MCF 10A (cell line): ENCODE results near the gene SARM1. TPM values are rescaled to one million over a fixed set of nuclear protein-coding genes. Genes with fewer than 3 reads are reported as not detected.

ENCODE experiments used
- BruUV-seq: library from RNA; stranded (reverse); fragments of 400-500 nt; replicated peaks from 2 replicates; lab custom pipeline; 2021; lab: Mats Ljungman, UMichigan
- CTCF ChIA-PET: fragments of 300-600 bp; sonication (Branson Sonifier 250); formaldehyde crosslinking; extraction: SDS; loops from one replicate; lab custom pipeline; 2021; ENCODE audit warnings: antibody characterized with exemption, inconsistent platforms; lab: Yijun Ruan, JAX
- POLR2A ChIA-PET: fragments of 300-600, 350-650 bp; sonication (Branson Sonifier 250); formaldehyde crosslinking; extraction: SDS; loops from one replicate; lab custom pipeline; 2020; ENCODE audit warnings: antibody characterized with exemption, inconsistent platforms; lab: Yijun Ruan, JAX
- DNase-seq: peaks from one replicate; pipeline ENCODE4 v3.0.0-alpha.2; 2018; ENCODE audit not compliant: unreplicated experiment
- H3K27ac Mint-ChIP-seq: one replicate; pipeline ENCODE4 v1.8.0; 2022; ENCODE audit warnings: mild to moderate bottlenecking, low read depth, mixed read lengths; ENCODE audit not compliant: unreplicated experiment
- H3K27me3 Mint-ChIP-seq: one replicate; pipeline ENCODE4 v1.8.0; 2022; ENCODE audit warnings: mixed read lengths; ENCODE audit not compliant: insufficient read depth, unreplicated experiment
- H3K36me3 Mint-ChIP-seq: one replicate; pipeline ENCODE4 v1.8.0; 2022; ENCODE audit warnings: mild to moderate bottlenecking, moderate library complexity, mixed read lengths; ENCODE audit not compliant: insufficient read depth, unreplicated experiment
- H3K4me1 Mint-ChIP-seq: one replicate; pipeline ENCODE4 v1.8.0; 2022; ENCODE audit warnings: mixed read lengths; ENCODE audit not compliant: insufficient read depth, unreplicated experiment
- H3K4me3 Mint-ChIP-seq: one replicate; pipeline ENCODE4 v1.8.0; 2022; ENCODE audit warnings: mild to moderate bottlenecking, moderate library complexity, mixed read lengths; ENCODE audit not compliant: unreplicated experiment
- H3K9me3 Mint-ChIP-seq: one replicate; pipeline ENCODE4 v1.8.0; 2022; ENCODE audit warnings: mixed read lengths; ENCODE audit not compliant: unreplicated experiment
- intact Hi-C: fragments of 100-400 bp; cut with micrococcal nuclease; formaldehyde crosslinking; loops from 2 replicates; pipeline ENCODE4 v1.14.1; 2022
- total RNA-seq: library from RNA; stranded (reverse); gene quantifications from 2 replicates; pipeline ENCODE4 v1.2.3, GENCODE V29; 2022
- TF ChIP-seq, protein P1 (sequence below): fragments of 200-600 bp; IDR thresholded peaks from one replicate; pipeline ENCODE4 v1.8.0; 2022; ENCODE audit warnings: antibody characterized with exemption, mild to moderate bottlenecking; ENCODE audit not compliant: unreplicated experiment

SARM1 gene
- total RNA-seq, 1 experiment from 2014 or later, result 0.63 TPM

DNA sequence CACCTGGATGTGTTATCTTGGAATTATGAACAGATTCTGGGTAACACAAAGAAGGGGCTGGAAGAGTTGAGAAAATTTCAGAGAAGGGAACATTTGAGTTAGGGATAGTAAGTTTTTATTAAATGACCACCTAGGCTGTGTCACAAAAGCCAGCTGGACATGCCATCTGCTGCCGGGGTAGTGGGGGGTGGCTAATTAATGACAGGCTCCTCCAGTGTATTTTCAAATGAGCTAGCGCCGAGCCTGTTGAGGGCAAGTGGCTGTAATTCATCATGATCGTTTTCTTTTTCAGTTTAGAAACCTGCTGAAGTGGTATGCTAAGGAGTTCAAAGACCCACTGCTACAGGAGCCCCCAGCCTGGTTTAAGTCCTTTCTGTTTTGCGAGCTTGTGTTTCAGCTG, 46.3 kb upstream of the SARM1 start:
- Mint-ChIP-seq H3K4me1 (peaks cover 23% of the 10 kb centered on the region), H3K4me3 (no peak overlapping the region), H3K36me3 (peaks cover 40% of the 10 kb centered on the region), H3K27ac (no peak overlapping the region), H3K9me3 (no peaks in the 10 kb centered on the region), H3K27me3 (no peaks in the 10 kb centered on the region)
- intact Hi-C loops, result loop anchor here (5.0 kb wide), 1 partner anchor 318 kb away; no protein-coding TSS in a partner anchor
- BruUV-seq, result no TSS peak
- DNase-seq, result no peak
- ChIA-PET POLR2A (interaction anchor here (1.1 to 2.1 kb wide), 2 partner anchors 10 to 86 kb away, joined by 3 to 14 read pairs; partner anchors contain the start of genes IFT20 and TNFAIP1), CTCF (interaction anchor here (0.7 to 1.5 kb wide), 7 partner anchors 11 to 97 kb away, joined by 3 to 6 read pairs (median 3); partner anchors contain the start of gene TNFAIP1)
- TF ChIP-seq, protein P1, sequence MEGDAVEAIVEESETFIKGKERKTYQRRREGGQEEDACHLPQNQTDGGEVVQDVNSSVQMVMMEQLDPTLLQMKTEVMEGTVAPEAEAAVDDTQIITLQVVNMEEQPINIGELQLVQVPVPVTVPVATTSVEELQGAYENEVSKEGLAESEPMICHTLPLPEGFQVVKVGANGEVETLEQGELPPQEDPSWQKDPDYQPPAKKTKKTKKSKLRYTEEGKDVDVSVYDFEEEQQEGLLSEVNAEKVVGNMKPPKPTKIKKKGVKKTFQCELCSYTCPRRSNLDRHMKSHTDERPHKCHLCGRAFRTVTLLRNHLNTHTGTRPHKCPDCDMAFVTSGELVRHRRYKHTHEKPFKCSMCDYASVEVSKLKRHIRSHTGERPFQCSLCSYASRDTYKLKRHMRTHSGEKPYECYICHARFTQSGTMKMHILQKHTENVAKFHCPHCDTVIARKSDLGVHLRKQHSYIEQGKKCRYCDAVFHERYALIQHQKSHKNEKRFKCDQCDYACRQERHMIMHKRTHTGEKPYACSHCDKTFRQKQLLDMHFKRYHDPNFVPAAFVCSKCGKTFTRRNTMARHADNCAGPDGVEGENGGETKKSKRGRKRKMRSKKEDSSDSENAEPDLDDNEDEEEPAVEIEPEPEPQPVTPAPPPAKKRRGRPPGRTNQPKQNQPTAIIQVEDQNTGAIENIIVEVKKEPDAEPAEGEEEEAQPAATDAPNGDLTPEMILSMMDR, result no peak

DNA sequence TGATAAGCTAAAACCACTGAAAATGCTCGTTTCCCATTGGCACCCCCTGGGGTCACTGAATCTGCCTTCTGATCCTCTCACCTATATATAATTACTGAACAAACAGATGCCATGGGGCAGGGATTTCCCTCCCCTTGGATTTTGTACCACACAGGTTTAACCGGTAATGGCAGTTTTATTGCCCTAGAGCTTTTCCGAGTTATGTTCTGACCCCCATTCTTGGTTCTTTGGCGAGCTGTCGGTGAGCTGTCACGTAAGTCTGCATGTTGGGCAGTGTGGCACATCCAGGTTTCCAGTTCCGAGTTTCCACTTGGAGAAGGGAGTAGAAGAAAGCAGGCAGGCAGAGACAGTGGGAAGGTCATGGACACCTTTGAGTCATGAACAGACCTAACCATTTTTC, 45.4 kb upstream of the SARM1 start:
- peaks cover 14% of the 10 kb centered on the region for H3K4me1 Mint-ChIP-seq
- TF ChIP-seq, protein P1, result no peak
- peaks cover 50% of the 10 kb centered on the region for H3K36me3 Mint-ChIP-seq
- no TSS peak for BruUV-seq
- no peaks in the 10 kb centered on the region for H3K9me3 Mint-ChIP-seq
- no peak overlapping the region for H3K4me3 Mint-ChIP-seq
- DNase-seq, result no peak
- CTCF ChIA-PET, result interaction anchor here (0.5 to 1.5 kb wide), 5 partner anchors 10 to 98 kb away, joined by 3 to 6 read pairs (median 3); partner anchors contain the start of gene TNFAIP1
- H3K27ac Mint-ChIP-seq, result no peak overlapping the region
- intact Hi-C loops, result loop anchor here (5.0 kb wide), 1 partner anchor 319 kb away; no protein-coding TSS in a partner anchor
- POLR2A ChIA-PET, result interaction anchor here (0.6 to 2.1 kb wide), 3 partner anchors 9 to 87 kb away, joined by 3 to 14 read pairs (median 4); partner anchors contain the start of genes IFT20 and TNFAIP1
- no peaks in the 10 kb centered on the region for H3K27me3 Mint-ChIP-seq

DNA sequence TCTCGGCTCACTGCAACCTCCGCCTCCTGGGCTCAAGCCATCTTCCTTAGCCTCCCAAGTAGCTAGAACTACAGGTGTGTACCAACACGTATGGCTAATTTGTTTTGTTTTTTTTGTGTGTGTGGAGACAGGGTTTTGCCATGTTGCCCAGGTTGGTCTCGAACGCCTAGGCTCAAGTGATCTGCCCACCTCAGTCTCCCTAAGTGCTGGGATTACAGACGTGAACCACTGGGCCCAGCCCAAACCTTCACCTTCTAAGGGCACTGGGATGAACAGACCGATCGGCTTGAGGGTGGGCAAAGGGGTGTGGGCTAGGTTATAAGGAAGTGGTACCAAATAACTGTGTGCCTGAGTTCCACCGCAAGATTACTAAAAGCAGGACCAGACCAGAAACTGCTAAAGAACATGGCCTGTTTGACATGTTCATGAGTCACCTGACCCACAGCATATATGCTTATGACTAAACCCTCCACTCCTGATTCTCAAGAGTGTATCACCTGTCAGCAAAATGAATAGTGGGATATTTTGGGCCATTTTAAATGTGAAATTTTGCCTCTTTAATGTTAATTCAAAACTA, 44.4 kb upstream of the SARM1 start:
- no peaks in the 10 kb centered on the region for H3K9me3 Mint-ChIP-seq
- peaks cover 9% of the 10 kb centered on the region for H3K4me1 Mint-ChIP-seq
- CTCF ChIA-PET, result interaction anchor here (1.0 to 2.3 kb wide), 2 partner anchors 87 to 88 kb away, joined by 3 to 14 read pairs; no protein-coding TSS in a partner anchor
- POLR2A ChIA-PET, result interaction anchor here (2.1 kb wide), 1 partner anchor 8 kb away, joined by 14 read pairs; the partner anchor contains the start of genes IFT20 and TNFAIP1
- peaks cover 54% of the 10 kb centered on the region for H3K36me3 Mint-ChIP-seq
- no TSS peak for BruUV-seq
- TF ChIP-seq, protein P1, result no peak
- H3K27me3 Mint-ChIP-seq, result no peaks in the 10 kb centered on the region
- no peak for DNase-seq
- intact Hi-C loops, result loop anchor here (5.0 kb wide), 1 partner anchor 320 kb away; no protein-coding TSS in a partner anchor
- H3K27ac Mint-ChIP-seq, result no peak overlapping the region
- H3K4me3 Mint-ChIP-seq, result no peak overlapping the region

DNA sequence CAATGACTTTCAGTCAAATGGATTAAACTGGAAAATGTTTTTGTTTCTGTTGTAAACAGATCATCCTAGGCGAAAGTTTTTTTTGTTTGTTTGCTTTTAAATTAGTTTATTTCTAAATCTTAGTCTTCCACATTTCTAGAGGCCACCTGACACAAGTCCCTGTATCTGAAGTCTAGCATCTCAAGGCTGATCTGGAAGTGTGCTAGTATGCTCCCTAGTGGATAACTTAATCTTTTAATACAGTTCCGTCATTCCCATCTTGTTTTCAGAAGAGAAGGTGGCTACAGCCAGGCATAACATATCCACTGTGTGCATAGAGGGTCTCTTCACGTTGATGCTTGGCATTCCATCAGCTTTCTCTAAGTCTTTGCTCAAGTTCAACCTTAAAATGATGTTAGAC, 43.8 kb upstream of the SARM1 start:
- Mint-ChIP-seq H3K27ac (no peak overlapping the region), H3K4me3 (no peak overlapping the region), H3K27me3 (no peaks in the 10 kb centered on the region), H3K36me3 (peaks cover 54% of the 10 kb centered on the region), H3K4me1 (peaks cover 10% of the 10 kb centered on the region), H3K9me3 (no peaks in the 10 kb centered on the region)
- intact Hi-C loops, result loop anchor here (5.0 kb wide), 1 partner anchor 320 kb away; no protein-coding TSS in a partner anchor
- TF ChIP-seq, protein P1, result no peak
- CTCF ChIA-PET, result interaction anchor here (0.6 to 2.3 kb wide), 5 partner anchors 9 to 523 kb away, joined by 4 to 14 read pairs (median 5); no protein-coding TSS in a partner anchor
- no peak for DNase-seq
- TSS peak; percentile 28 for BruUV-seq
- POLR2A ChIA-PET, result no interaction called here
